ENCODE measurements around the gene ENC1. TPM values are rescaled to one million over a fixed set of nuclear protein-coding genes. Genes with fewer than 3 reads are reported as not detected.
A peak's percentile ranks its signal among the peaks of the same experiment; 100 is the strongest.

ENC1 gene
- total and polyA plus RNA-seq, 2 experiments from 2014 or later = 0.56 to 6.5 TPM

GRCh38 chr5:74669821-74670220, 29.3 kb upstream of the ENC1 start:
- Histone ChIP-seq H3K36me3 (no peaks in the 10 kb centered on the region), H3K27me3 (no peaks in the 10 kb centered on the region), H3K9me3 (ENCODE audit: low read depth) (no peaks in the 10 kb centered on the region), H3K4me3 (no peak overlapping the region), H3K4me1 (ENCODE audit: low read depth) (peaks cover 16% of the 10 kb centered on the region), H3K27ac (no peak overlapping the region)
- TF ChIP-seq CTCF (IDR thresholded peaks at IDR 0.05; ENCODE audit: low read depth, low read length) = no peak
- DNase-seq (ENCODE audit: low read depth in 1 of 2, low spot score in 1 of 2) = peak in 1 of 2 donors; percentile 47

GRCh38 chr5:74667396-74667795, 26.9 kb upstream of the ENC1 start:
- Histone ChIP-seq H3K36me3 (no peaks in the 10 kb centered on the region), H3K27ac (no peak overlapping the region), H3K4me3 (no peak overlapping the region), H3K27me3 (no peaks in the 10 kb centered on the region), H3K4me1 (ENCODE audit: low read depth) (peaks cover 11% of the 10 kb centered on the region), H3K9me3 (ENCODE audit: low read depth) (no peaks in the 10 kb centered on the region)
- no peak for TF ChIP-seq CTCF (IDR thresholded peaks at IDR 0.05; ENCODE audit: low read depth, low read length)
- DNase-seq (ENCODE audit: low read depth in 1 of 2, low spot score in 1 of 2) = peak in 1 of 2 donors; percentile 78

GRCh38 chr5:74665816-74666215, 25.3 kb upstream of the ENC1 start:
- no peaks in the 10 kb centered on the region for H3K36me3 ChIP-seq
- no peak overlapping the region for H3K4me3 ChIP-seq
- no peak for DNase-seq (ENCODE audit: low read depth in 1 of 2, low spot score in 1 of 2)
- peaks cover 7% of the 10 kb centered on the region for H3K4me1 ChIP-seq (ENCODE audit: low read depth)
- H3K9me3 ChIP-seq (ENCODE audit: low read depth) = no peaks in the 10 kb centered on the region
- H3K27ac ChIP-seq = no peak overlapping the region
- no peaks in the 10 kb centered on the region for H3K27me3 ChIP-seq
- no peak for TF ChIP-seq CTCF (IDR thresholded peaks at IDR 0.05; ENCODE audit: low read depth, low read length)

- Histone ChIP-seq H3K4me3 (no peak overlapping the region), H3K27ac (no peak overlapping the region), H3K9me3 (ENCODE audit: low read depth) (no peaks in the 10 kb centered on the region), H3K36me3 (no peaks in the 10 kb centered on the region), H3K27me3 (no peaks in the 10 kb centered on the region), H3K4me1 (ENCODE audit: low read depth) (peaks cover 7% of the 10 kb centered on the region)
- DNase-seq (ENCODE audit: low read depth in 1 of 2, low spot score in 1 of 2) = peak in 1 of 2 donors; percentile 55
- TF ChIP-seq CTCF (IDR thresholded peaks at IDR 0.05; ENCODE audit: low read depth, low read length) = no peak
These were observed 24.7 kb upstream of the ENC1 start for GRCh38 chr5:74665273-74665672.

DNA sequence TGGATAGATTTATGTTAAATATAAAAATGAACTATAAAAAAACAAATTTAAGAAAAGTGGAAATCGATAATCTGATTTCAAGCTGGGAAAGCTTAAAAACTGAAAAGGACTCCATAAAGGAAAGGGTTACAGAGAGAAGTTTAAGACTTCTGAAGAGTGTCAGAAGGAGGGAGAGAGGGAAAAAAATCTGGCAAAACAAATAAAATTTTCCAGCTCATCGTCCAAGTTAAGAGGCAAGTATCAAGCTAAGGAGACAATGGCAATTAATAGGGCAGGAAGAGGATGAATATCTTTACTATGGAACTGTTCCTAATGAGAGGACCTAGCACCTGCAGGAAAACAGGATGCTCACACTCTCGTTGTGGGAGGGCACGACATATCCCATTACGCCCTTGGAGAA, 24.0 kb upstream of the ENC1 start:
- DNase-seq (ENCODE audit: low read depth in 1 of 2, low spot score in 1 of 2) = no peak
- no peak overlapping the region for H3K27ac ChIP-seq
- no peak for TF ChIP-seq CTCF (IDR thresholded peaks at IDR 0.05; ENCODE audit: low read depth, low read length)
- peaks cover 7% of the 10 kb centered on the region for H3K4me1 ChIP-seq (ENCODE audit: low read depth)
- H3K27me3 ChIP-seq = no peaks in the 10 kb centered on the region
- no peaks in the 10 kb centered on the region for H3K36me3 ChIP-seq
- H3K9me3 ChIP-seq (ENCODE audit: low read depth) = no peaks in the 10 kb centered on the region
- no peak overlapping the region for H3K4me3 ChIP-seq

- no peak for DNase-seq (ENCODE audit: low read depth in 1 of 2, low spot score in 1 of 2)
- no peaks in the 10 kb centered on the region for H3K4me1 ChIP-seq (ENCODE audit: low read depth)
- H3K27me3 ChIP-seq = no peaks in the 10 kb centered on the region
- no peaks in the 10 kb centered on the region for H3K36me3 ChIP-seq
- no peaks in the 10 kb centered on the region for H3K9me3 ChIP-seq (ENCODE audit: low read depth)
- no peak overlapping the region for H3K4me3 ChIP-seq
- TF ChIP-seq CTCF (IDR thresholded peaks at IDR 0.05; ENCODE audit: low read depth, low read length) = no peak
- no peak overlapping the region for H3K27ac ChIP-seq
These were observed 20.3 kb upstream of the ENC1 start for GRCh38 chr5:74660873-74661272.

All from cardiac muscle cell (in vitro differentiated cells and primary cell).